NB4 (cell line): ENCODE results near the gene LPP.
A peak's percentile ranks its signal among the peaks of the same experiment; 100 is the strongest.

Source experiments
- DNase-seq: peaks from one replicate; pipeline ENCODE4 v3.0.0; 2010; ENCODE audit warnings: low read depth
- H3K4me3 ChIP-seq: one replicate; pipeline ENCODE4 v1.5.1; 2011; ENCODE audit warnings: mild to moderate bottlenecking, low read depth, low read length, moderate library complexity
- MYC ChIP-seq: IDR thresholded peaks from 2 replicates; pipeline ENCODE4 v1.6.1; 2011; ENCODE audit warnings: low read depth, low read length
- POLR2A ChIP-seq: IDR thresholded peaks from 2 replicates; pipeline ENCODE4 v1.6.1; 2011; ENCODE audit warnings: mild to moderate bottlenecking; ENCODE audit not compliant: insufficient read length; ENCODE audit errors: extremely low read depth
- TF ChIP-seq, protein P1 (sequence below): IDR thresholded peaks from one replicate; pipeline ENCODE4 v1.5.1; 2012; ENCODE audit warnings: low read depth, low read length
- TF ChIP-seq, protein P2 (sequence below): IDR thresholded peaks from 2 replicates; pipeline ENCODE4 v1.6.1; 2011; ENCODE audit warnings: low read depth, low read length

Gene LPP

DNA sequence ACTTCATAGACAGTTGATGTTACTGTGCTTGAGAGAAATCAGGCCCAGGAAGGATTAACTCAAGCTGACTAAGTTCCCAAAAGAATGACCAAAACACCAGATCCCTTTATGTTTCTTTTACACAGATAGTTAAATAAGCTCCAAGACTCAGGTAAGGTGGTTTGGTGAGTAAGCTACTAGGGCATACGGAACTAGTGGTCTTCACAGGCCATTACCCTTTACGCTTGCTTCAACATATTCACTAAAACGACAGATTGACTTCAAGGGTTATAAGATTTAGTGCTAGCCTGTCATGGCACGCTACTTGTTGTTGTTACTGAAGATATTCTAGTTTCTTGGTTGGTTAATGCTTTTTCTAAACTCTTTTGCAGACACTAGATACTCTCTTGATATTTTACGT is 369.3 kb downstream of the LPP start:
- TF ChIP-seq, protein P1, sequence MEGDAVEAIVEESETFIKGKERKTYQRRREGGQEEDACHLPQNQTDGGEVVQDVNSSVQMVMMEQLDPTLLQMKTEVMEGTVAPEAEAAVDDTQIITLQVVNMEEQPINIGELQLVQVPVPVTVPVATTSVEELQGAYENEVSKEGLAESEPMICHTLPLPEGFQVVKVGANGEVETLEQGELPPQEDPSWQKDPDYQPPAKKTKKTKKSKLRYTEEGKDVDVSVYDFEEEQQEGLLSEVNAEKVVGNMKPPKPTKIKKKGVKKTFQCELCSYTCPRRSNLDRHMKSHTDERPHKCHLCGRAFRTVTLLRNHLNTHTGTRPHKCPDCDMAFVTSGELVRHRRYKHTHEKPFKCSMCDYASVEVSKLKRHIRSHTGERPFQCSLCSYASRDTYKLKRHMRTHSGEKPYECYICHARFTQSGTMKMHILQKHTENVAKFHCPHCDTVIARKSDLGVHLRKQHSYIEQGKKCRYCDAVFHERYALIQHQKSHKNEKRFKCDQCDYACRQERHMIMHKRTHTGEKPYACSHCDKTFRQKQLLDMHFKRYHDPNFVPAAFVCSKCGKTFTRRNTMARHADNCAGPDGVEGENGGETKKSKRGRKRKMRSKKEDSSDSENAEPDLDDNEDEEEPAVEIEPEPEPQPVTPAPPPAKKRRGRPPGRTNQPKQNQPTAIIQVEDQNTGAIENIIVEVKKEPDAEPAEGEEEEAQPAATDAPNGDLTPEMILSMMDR = no peak
- TF ChIP-seq, protein P2, sequence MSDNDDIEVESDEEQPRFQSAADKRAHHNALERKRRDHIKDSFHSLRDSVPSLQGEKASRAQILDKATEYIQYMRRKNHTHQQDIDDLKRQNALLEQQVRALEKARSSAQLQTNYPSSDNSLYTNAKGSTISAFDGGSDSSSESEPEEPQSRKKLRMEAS = no peak
- TF ChIP-seq POLR2A = no peak
- no peak for TF ChIP-seq MYC
- no peak for DNase-seq
- H3K4me3 ChIP-seq = no peak overlapping the region

DNA sequence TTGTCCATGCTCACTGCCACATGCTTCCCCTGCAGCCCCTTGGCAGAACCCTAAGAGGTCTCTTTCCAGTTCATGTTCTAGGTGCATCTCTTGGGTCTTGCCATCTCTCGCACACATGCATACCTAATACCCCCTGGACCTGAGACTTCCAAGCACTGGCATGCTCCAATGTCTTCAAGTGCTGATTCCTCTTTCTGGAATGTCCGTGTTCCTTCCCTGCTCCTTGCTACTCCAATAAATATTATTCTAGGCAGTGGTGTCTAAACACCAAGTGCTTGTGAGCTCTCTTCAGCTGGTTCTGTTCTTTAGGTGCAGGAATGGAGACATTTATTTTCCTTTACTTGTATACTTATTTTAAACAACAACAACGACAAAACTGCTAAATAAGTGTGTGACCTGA is 370.1 kb downstream of the LPP start:
- H3K4me3 ChIP-seq = no peak overlapping the region
- DNase-seq = no peak
- TF ChIP-seq, protein P1 = no peak
- TF ChIP-seq POLR2A (no peak), MYC (no peak)
- TF ChIP-seq, protein P2 = no peak

DNA sequence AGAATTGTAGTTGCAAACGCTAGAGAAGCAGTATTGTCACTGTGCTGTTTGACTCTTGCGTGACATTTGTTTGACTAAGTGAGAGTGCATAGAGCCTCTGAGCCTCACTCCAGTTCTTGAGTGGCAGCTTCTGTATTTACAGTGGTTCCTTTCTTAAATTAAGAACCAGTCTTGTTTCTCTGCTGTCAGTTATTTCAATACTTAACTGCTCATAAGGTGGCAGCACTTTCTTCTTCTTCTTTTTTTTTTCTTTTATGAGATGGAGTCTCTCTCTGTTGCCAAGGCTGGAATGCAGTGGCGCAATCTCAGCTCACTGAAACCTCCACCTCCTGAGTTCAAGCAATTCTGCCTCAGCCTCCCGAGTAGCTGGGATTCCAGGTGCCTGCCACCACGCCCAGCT is 372.1 kb downstream of the LPP start:
- DNase-seq = peak; percentile 1
- H3K4me3 ChIP-seq = no peak overlapping the region
- TF ChIP-seq POLR2A (no peak), MYC (no peak)
- TF ChIP-seq, protein P2 = no peak
- TF ChIP-seq, protein P1 = no peak

DNA sequence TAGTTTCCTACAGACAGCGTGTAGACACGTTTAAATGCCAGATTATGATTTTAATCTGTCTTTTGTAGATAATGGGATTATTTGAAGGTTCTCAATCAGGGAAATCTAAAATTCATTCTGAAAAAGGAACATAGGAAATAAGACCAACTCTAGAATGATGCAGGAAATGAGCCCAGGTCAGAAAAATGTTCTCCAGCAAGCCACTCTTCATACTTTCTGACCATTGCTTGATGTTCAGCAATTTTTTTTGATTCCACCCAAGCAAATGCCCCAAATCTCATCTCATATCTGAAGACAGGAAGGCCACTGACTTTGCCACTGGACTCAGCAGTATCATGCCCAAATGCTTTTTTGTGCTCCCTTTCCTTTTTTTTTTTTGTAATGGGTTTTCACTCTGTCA is 373.4 kb downstream of the LPP start:
- no peak for DNase-seq
- H3K4me3 ChIP-seq = no peak overlapping the region
- TF ChIP-seq MYC = no peak
- TF ChIP-seq, protein P2 = no peak

DNA sequence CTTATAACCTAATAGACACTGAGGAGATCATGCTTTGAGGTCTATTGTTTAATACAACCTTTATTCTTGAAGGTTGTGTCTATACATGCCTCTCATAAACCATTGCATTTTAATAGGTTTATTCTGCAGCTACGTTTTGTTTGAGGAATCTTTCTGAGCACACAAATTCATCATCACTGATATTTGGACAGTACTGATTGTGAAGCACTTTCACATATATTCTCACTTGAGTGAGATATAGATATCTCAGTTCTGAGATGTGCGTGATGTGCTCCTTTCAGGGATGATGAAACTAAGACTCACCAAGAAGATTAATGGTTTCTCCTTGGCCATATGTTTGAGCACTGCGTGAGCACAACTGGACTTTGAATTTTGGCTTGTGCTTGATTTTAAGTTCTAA is 374.4 kb downstream of the LPP start:
- no peak for DNase-seq
- TF ChIP-seq, protein P2 = no peak
- TF ChIP-seq POLR2A (no peak), MYC (no peak)
- TF ChIP-seq, protein P1 = no peak
- no peak overlapping the region for H3K4me3 ChIP-seq

DNA sequence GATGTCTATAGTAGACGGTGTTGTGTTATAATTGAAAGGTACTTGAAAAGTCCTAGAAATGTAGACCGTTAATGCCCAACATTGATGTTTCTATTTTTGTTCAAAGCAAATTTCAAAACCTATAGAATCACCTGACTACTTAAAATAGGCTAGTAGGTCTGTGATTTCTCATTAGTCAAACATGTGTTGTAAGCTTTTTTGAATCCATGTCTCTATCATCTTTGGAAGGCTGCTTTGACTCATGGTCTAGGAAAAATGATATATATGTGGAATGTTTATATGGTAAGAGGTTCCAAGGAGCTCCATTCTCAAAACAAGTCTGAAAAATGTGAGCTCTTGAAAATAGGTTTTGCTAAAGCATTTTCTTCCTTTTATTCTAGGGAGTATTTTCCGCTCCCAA is 375.3 kb downstream of the LPP start:
- no peak for DNase-seq
- TF ChIP-seq, protein P2 = no peak
- TF ChIP-seq MYC = no peak
- no peak for TF ChIP-seq POLR2A
- TF ChIP-seq, protein P1 = no peak
- H3K4me3 ChIP-seq = no peak overlapping the region
